ENCODE results near the gene SEH1L. TPM values are rescaled to one million over a fixed set of nuclear protein-coding genes. Genes with fewer than 3 reads are reported as not detected.

Gene SEH1L
- total RNA-seq, 1 donor from 2014 or later = 28.0 TPM

GRCh38 chr18:12958478-12958877 lies 10.7 kb downstream of the SEH1L start:
- Histone ChIP-seq H3K4me3 (no peak overlapping the region), H3K36me3 (peaks cover 0 to 30% of the 10 kb centered on the region in 2 donors), H3K4me1 (peaks cover 12% of the 10 kb centered on the region), H3K27ac (no peak overlapping the region), H3K27me3 (no peaks in the 10 kb centered on the region), H3K9me3 (no peaks in the 10 kb centered on the region)
- TF ChIP-seq CTCF (IDR thresholded peaks at IDR 0.05) (no peak), POLR2A (IDR thresholded peaks at IDR 0.05) (no peak), POLR2AphosphoS5 (IDR thresholded peaks at IDR 0.05; ENCODE audit: insufficient read depth in 1 of 2, low read depth in 1 of 2) (no peak)
- intact Hi-C loops (cut with DNase I) = loop anchor here (1.0 kb wide), 1 partner anchor 26 kb away; no protein-coding TSS in a partner anchor
- DNase-seq (ENCODE audit: extremely low spot score in 2 of 2) = no peak

- Histone ChIP-seq H3K4me1 (peaks cover 12% of the 10 kb centered on the region), H3K36me3 (peaks cover 0 to 35% of the 10 kb centered on the region in 2 donors), H3K27me3 (no peaks in the 10 kb centered on the region), H3K4me3 (no peak overlapping the region), H3K27ac (no peak overlapping the region), H3K9me3 (no peaks in the 10 kb centered on the region)
- no peak for DNase-seq (ENCODE audit: extremely low spot score in 2 of 2)
- intact Hi-C loops (cut with DNase I) = no loop called here
- no peak for TF ChIP-seq POLR2AphosphoS5 (IDR thresholded peaks at IDR 0.05; ENCODE audit: insufficient read depth in 1 of 2, low read depth in 1 of 2)
- no peak for TF ChIP-seq CTCF (IDR thresholded peaks at IDR 0.05)
- no peak for TF ChIP-seq POLR2A (IDR thresholded peaks at IDR 0.05)
These were observed 12.6 kb downstream of the SEH1L start for GRCh38 chr18:12960395-12960794.

- DNase-seq (ENCODE audit: extremely low spot score in 2 of 2) = no peak
- Histone ChIP-seq H3K27me3 (no peaks in the 10 kb centered on the region), H3K36me3 (peaks cover 0 to 30% of the 10 kb centered on the region in 2 donors), H3K9me3 (no peaks in the 10 kb centered on the region), H3K4me1 (peaks cover 12% of the 10 kb centered on the region), H3K27ac (no peak overlapping the region), H3K4me3 (no peak overlapping the region)
- intact Hi-C loops (cut with DNase I) = no loop called here
- TF ChIP-seq POLR2AphosphoS5 (IDR thresholded peaks at IDR 0.05; ENCODE audit: insufficient read depth in 1 of 2, low read depth in 1 of 2) = no peak
- no peak for TF ChIP-seq CTCF (IDR thresholded peaks at IDR 0.05)
These were observed 13.1 kb downstream of the SEH1L start for GRCh38 chr18:12960853-12961397.

- DNase-seq (ENCODE audit: extremely low spot score in 2 of 2) = no peak
- intact Hi-C loops (cut with DNase I) = no loop called here
- Histone ChIP-seq H3K9me3 (no peaks in the 10 kb centered on the region), H3K27ac (no peak overlapping the region), H3K36me3 (peaks cover 0 to 33% of the 10 kb centered on the region in 2 donors), H3K27me3 (no peaks in the 10 kb centered on the region), H3K4me3 (no peak overlapping the region), H3K4me1 (peaks cover 12% of the 10 kb centered on the region)
- no peak for TF ChIP-seq CTCF (IDR thresholded peaks at IDR 0.05)
These were observed 15.3 kb downstream of the SEH1L start for GRCh38 chr18:12963069-12963468.

- Histone ChIP-seq H3K36me3 (peaks cover 0 to 36% of the 10 kb centered on the region in 2 donors), H3K27ac (no peak overlapping the region), H3K4me1 (no peaks in the 10 kb centered on the region), H3K4me3 (no peak overlapping the region), H3K27me3 (no peaks in the 10 kb centered on the region), H3K9me3 (no peaks in the 10 kb centered on the region)
- intact Hi-C loops (cut with DNase I) = no loop called here
- no peak for DNase-seq (ENCODE audit: extremely low spot score in 2 of 2)
- no peak for TF ChIP-seq CTCF (IDR thresholded peaks at IDR 0.05)
- no peak for TF ChIP-seq POLR2AphosphoS5 (IDR thresholded peaks at IDR 0.05; ENCODE audit: insufficient read depth in 1 of 2, low read depth in 1 of 2)
- TF ChIP-seq POLR2A (IDR thresholded peaks at IDR 0.05) = no peak
These were observed 20.3 kb downstream of the SEH1L start for GRCh38 chr18:12968115-12968514.

Measured in vagina (tissue), 2 donors.